Caki2 (cell line): ENCODE measurements around the gene TRIM2. TPM values are rescaled to one million over a fixed set of nuclear protein-coding genes. Genes with fewer than 3 reads are reported as not detected.

Source experiments
- DNase-seq: peaks from one replicate; pipeline ENCODE4 v3.0.0-alpha.2; 2015; ENCODE audit warnings: low read depth
- in situ Hi-C: cut with HindIII; loops from 2 replicates; pipeline ENCODE4 v1.10.0; 2016; ENCODE audit warnings: low sequenced_read_pairs, low pct_unique_long_range_greater_than_20kb, mixed read lengths
- total RNA-seq: library from RNA; depleted of rRNA; stranded (reverse); fragments of >200 nt; shearing (Covaris generic); gene quantifications from 2 replicates; pipeline ENCODE4 v1.2.3, GENCODE V29; 2014; ENCODE audit warnings: low replicate concordance

The TRIM2 gene
- total RNA-seq, 1 experiment from 2014 or later: 43.7 TPM

GRCh38 chr4:153261914-153262313 is 57.7 kb downstream of the TRIM2 start:
- in situ Hi-C loops: no loop called here
- no peak for DNase-seq

GRCh38 chr4:153265306-153266047 is 61.2 kb downstream of the TRIM2 start:
- in situ Hi-C loops: no loop called here
- peak; percentile 79 for DNase-seq

- peak; percentile 43 for DNase-seq
- in situ Hi-C loops: no loop called here
These were observed 62.7 kb downstream of the TRIM2 start for GRCh38 chr4:153266988-153267387.

- in situ Hi-C loops: no loop called here
- DNase-seq: no peak
These were observed 63.6 kb downstream of the TRIM2 start for GRCh38 chr4:153267890-153268289.

- in situ Hi-C loops: no loop called here
These were observed 64.1 kb downstream of the TRIM2 start for GRCh38 chr4:153268295-153268694.

GRCh38 chr4:153269218-153269990 is 65.2 kb downstream of the TRIM2 start:
- DNase-seq: no peak
- in situ Hi-C loops: no loop called here

More at GRCh38 chr4:153268295-153268694, 64.1 kb downstream of the TRIM2 start:
- DNase-seq: no peak

GRCh38 chr4:153270361-153270760 is 66.1 kb downstream of the TRIM2 start:
- no peak for DNase-seq
- in situ Hi-C loops: no loop called here

GRCh38 chr4:153271820-153272219 is 67.6 kb downstream of the TRIM2 start:
- in situ Hi-C loops: no loop called here
- no peak for DNase-seq

- in situ Hi-C loops: no loop called here
- DNase-seq: no peak
These were observed 69.5 kb downstream of the TRIM2 start for GRCh38 chr4:153273751-153274150.

- in situ Hi-C loops: no loop called here
- no peak for DNase-seq
These were observed 70.7 kb downstream of the TRIM2 start for GRCh38 chr4:153274967-153275366.

GRCh38 chr4:153275380-153276276 is 71.4 kb downstream of the TRIM2 start:
- no peak for DNase-seq
- in situ Hi-C loops: no loop called here

- in situ Hi-C loops: no loop called here
- no peak for DNase-seq
These were observed 72.7 kb downstream of the TRIM2 start for GRCh38 chr4:153276971-153277370.

GRCh38 chr4:153281476-153281875 is 77.2 kb downstream of the TRIM2 start:
- no peak for DNase-seq
- in situ Hi-C loops: no loop called here

- no peak for DNase-seq
- in situ Hi-C loops: no loop called here
These were observed 77.8 kb downstream of the TRIM2 start for GRCh38 chr4:153282023-153282422.

- in situ Hi-C loops: no loop called here
- no peak for DNase-seq
These were observed 79.0 kb downstream of the TRIM2 start for GRCh38 chr4:153283260-153283659.

GRCh38 chr4:153290134-153290533 is 85.9 kb downstream of the TRIM2 start:
- in situ Hi-C loops: no loop called here

GRCh38 chr4:153291562-153291961 is 87.3 kb downstream of the TRIM2 start:
- in situ Hi-C loops: no loop called here
- no peak for DNase-seq

More at GRCh38 chr4:153290134-153290533, 85.9 kb downstream of the TRIM2 start:
- DNase-seq: no peak

- in situ Hi-C loops: no loop called here
- no peak for DNase-seq
These were observed 88.9 kb downstream of the TRIM2 start for GRCh38 chr4:153292897-153293741.
